Limb (tissue), 2 donors: ENCODE data around the gene DRC3.
"Not testable (repeated sequence)": the region's sequence is repeated elsewhere in the genome, so short reads cannot be mapped to it uniquely, and the experiment has no call there.

Experiments used
- DNase-seq, 2 donors: peaks; one replicate each; pipeline ENCODE4 v3.0.0-alpha.2; 2016; ENCODE audit errors: extremely low spot score in 2 of 2

Gene DRC3

DNA sequence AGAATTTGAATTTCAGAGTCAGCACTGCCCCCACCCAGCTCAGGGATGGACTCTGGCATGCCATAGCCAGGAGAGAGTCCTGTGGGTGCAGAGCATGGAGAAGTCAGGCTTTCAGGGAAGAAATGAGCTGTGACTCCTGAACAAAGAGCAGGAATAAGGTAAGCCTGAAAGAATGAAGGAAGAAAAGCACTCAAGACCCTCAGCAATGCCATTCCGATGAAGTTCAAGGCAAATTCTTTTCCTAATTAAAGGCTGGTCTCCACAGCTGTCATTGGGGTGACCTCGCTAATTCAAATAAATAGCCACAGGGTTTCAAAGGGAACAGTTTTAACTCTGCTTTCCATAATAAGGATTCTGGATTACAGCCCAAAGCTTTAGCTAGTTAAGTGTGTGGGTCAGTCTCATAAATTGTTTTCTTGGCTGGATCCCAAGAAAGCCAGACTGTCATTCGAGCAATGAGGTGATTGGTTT lies 32.2 kb upstream of the DRC3 start:
- peak in 1 of 2 donors; percentile 45 for DNase-seq

DNA sequence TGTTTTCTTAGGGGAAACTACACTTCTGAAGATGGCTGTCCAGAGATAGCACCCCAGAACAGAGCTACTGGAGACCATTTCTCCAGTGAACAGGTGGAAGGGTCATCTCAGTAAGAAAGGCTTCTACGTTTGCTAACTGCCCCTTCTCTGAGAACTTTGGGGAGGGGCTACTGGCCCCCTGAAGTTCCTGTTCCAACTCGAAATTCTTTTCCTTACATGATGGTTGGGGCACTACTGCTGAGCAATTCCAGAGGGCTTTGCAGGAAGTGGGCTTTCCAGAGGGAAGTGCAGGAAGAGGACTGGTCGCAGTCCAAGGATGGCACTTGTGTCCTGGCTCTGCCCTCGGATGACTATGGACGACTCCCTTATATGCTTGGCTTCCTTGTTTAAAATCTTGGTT lies 31.6 kb upstream of the DRC3 start:
- DNase-seq = no peak

DNA sequence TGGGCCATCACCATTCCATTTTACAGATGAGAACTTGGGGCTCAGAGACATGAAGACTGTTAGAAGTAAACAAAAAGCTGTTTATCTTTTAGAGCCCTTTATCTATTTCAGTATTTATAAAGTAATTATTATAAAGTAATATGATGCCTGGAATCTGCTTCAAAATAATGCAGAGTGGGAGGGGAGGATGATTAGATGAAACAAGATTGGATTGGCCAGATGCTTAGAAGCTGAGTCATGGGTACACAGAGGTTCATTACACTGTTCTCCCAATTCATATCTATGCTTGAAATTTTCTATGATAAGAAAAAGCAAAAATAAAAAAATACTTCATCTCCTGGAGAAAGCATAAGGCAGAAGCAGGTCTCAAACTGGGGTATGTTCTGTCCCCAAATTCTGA lies 29.8 kb upstream of the DRC3 start:
- DNase-seq = no peak

DNA sequence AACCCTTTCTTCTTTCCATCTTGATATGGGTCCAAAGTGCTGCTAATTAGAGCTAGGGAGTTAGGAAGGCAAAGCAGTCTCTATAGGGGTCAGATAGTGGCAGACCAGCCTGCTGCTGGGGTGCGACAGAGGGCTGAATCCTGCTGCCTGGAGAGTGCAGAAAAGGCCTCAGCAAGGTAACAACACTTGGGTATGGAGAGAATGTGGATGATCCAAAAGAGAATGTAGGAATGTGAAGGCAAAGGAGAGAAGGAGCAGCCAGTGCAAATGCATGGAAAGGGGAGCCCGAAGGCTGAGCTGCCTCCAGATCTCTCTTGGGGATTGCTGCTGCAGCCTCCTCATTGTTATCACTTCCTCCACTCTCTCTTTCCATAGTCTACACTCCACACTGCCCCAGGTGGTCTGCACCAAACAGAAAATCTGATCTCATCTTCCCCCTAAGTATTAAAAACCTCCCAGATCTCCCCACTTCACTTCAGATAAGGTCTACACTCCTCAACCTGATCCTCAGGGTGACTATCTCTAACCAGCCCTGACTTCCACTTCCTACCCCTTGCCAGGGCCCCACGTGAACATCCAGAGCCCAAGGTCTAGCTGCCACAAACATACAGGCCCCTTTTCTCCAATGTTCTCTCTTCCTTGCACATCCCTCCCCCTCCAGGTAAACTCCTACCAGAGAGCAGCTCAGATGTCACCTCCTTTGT lies 29.2 kb upstream of the DRC3 start:
- DNase-seq = no peak

DNA sequence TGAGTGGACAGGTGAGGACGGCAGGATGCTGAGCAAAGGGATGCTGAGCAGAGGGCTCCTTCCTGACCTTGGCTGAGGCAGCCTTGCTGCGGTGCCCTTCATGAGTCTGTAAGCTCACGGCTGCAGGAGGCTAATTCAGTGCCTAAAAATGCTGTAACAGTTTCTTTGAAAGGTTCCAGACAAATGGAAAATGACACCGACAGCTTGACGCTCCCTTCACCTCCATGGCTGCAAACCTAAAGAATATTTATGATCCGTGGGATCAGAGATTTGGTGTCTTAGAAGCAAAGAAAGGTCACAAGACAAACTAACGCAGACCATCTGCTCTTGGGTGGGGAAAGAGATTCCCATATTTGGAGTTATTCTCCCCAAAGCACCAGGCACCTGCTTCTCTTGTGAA lies 28.4 kb upstream of the DRC3 start:
- no peak for DNase-seq

DNA sequence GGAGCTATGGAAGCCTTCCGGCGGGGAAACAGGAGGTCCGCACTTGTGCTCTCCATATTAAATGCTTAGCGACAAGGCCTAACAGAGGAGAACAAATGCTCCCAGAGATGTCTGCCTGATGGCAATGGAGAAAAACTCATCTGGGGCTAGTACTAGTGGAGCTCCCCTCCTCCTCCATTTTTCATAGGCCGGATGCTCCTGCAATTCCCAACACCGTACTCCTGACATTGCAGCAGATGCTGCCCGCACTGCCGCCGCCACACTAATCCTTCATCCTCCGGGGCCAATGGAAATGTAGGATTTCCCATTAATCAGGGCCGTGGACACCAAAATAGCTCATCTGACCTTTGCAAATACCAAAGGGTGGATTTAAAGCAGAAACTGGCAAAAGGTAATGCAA lies 27.9 kb upstream of the DRC3 start:
- peak in 1 of 2 donors; percentile 43 for DNase-seq

DNA sequence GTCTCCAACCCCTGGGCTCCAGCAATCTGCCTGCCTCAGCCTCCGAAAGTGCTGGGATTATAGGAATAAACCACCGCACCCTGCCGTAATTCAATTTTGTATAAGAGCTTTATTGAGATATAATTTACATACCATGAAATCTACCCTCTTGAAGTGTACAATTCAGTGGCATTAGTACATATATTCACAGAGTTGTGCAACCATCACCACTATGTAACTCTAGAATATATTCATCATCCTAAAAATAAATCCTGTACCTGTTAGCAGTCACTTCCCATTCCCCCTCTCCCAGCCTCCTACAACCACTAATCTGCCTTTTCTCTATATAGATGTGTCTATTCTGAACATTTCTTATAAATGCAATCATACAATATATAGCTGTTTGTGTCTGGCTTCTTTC lies 26.6 kb upstream of the DRC3 start:
- no peak for DNase-seq

DNA sequence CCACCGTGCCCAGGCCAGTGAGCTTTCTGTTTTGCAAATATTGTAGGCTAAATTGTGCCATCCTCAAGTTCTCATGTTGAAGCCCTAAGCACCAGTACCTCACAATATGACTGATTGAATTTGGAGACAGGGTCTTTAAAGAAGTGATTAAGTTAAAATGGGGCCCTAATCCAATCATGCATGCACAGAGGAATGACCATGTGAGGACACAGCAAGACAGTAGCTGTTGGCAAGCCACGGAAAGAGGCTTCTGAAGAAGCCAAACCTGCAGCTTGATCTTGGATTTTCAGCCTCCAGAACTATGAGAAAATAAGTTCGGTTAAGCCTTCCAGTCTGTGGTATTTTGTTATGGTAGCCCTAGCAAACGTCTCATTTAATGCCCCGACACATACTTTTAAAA lies 25.4 kb upstream of the DRC3 start:
- DNase-seq = no peak

DNA sequence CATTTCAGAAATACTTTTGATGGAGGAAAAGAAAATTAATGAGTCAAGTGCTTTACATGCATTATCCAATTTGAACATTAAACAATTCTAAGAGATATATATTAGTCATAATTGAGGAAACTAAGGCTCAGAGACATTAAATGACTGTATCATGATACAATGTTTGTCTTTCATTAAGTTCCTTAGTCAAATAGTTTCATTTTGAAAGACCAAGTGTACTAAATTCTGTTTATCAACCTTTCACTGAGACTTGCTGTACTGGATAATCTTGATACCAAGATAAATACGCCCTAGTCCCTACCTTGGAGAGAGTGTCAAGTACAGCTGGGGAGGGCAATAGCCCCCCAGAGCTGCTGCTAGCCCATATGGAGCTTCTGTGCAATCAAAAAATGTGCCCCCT lies 24.7 kb upstream of the DRC3 start:
- DNase-seq = no peak

DNA sequence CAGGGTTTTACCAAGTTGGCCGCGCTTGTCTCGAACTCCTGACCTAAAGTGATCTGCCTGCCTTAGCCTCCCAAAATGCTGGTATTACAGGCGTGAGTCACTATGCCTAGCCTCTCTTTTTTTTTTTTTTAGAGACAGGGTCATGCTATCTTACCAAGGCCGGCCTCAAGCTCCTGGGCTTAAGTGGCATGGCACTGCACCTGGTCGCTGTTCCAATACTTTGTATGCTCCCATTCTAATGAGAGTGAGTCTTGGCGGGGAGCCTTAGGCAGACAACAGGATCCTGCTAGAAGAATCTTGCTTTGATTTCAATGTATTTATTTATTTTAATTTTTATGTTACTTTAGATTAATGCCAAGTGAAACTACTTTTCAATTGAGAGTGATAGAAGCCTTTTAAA lies 22.3 kb upstream of the DRC3 start:
- no peak for DNase-seq

DNA sequence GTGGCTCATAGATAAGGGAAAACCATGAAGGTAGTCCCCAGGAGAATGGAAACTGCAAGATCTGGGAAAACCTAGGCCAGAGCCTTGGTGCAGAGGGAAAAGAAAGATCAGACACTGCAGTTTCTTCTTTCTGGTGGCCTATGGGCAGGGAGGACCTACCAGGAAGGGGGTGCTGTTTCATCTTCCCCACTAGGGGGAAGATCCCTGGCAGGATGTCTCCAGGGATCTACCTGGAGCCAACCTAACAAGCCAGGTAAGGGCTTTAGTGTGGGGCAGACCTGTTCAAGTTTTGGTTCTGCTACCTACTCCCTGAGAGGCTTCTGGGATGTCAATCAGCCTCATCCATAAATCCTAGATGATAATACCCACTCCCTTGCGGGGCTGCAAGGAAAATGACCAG lies 21.9 kb upstream of the DRC3 start:
- no peak for DNase-seq

DNA sequence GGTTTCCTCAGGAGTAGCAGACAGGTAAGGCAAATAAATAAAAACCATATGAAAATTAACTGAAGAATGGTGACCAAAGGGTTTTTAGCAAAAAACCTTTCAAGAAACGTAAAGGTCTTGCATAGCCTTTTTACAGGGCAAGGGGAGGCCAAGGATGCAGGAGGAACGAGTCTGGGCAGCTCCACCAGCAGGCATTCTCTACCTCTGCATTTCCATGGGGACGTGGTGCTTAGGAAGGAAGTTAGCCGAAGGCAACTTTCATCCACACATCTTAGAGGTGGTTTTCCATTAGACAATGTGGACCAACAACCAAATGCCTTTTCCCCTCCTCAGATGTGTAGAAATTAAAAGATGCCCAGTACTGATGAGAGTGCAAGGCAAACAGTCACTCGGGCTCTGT lies 21.1 kb upstream of the DRC3 start:
- no peak for DNase-seq

DNA sequence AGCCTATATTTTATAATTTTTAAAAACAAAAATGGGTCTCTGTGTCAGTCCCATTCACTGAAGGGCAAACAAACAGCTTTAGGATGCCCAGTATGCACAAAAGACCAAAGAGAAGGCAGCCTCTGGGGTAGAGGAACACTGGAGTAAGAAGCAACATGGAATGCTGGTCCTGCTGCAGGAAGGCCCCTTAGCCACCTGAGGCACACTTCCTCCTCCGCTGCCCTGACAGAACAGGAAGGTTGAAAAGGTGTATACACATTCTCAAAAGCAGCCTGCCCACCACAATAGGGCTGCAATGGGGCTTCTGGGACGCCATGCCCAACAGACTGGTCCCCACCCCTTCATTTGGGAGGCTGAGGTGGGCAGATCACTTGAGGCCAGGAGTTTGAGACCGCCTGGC lies 20.0 kb upstream of the DRC3 start:
- no peak for DNase-seq

DNA sequence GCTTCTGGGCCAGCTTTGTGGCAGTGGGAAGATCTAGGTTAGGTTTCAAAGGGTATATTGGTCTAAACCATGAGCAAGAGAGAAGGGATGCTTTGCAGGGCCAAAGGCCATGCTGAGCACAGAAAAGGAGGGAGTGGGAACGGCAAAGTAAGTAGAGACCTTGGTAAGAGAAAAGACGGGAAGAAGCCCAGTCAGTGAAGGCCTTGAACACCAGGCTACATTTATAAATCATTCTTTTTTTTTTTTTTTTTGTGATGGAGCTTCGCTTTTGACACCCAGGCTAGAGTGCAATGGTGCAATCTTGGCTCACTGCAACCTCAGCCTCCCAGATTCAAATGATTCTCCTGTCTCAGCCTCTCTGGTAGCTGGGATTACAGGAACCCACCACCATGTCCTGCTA lies 18.6 kb upstream of the DRC3 start:
- no peak for DNase-seq

DNA sequence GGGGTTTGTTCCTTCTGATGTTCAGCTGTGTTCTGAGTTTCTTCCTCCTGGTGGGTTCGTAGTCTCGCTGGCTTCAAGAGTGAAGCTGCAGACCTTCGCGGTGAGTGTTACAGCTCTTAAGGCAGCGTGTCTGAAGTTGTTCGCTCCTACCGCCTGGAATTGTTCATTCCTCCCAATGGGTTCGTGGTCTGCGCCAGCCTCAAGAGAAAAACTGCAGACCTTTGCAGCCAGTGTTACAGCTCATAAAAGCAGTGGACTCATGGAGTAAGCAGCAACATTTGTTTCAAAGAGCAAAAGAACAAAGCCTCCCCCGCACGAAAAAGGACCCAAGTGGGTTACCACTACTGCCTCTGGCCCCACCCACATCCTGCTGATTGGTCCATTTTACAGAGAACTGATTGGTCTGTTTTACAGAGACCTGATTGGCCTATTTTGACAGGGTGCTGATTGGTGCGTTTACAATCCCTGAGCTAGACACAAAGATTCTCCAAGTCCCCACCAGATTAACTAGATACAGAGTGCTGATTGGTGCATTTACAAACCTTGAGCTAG lies 16.8 kb upstream of the DRC3 start:
- DNase-seq = not testable (repeated sequence)

DNA sequence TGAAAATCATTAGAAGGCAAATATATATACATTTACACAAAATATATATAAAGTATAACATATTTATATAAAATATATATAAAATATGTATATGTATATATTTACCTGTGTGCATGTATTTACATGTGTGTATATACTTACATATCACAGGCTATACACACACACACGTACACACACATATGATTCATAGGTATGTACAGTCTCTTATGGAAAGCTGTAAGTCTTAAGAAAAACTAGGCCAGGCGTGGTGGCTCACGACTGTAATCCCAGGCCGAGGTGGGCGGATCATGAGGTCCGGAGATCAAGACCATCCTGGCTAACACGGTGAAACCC lies 15.1 kb upstream of the DRC3 start:
- DNase-seq = no peak

DNA sequence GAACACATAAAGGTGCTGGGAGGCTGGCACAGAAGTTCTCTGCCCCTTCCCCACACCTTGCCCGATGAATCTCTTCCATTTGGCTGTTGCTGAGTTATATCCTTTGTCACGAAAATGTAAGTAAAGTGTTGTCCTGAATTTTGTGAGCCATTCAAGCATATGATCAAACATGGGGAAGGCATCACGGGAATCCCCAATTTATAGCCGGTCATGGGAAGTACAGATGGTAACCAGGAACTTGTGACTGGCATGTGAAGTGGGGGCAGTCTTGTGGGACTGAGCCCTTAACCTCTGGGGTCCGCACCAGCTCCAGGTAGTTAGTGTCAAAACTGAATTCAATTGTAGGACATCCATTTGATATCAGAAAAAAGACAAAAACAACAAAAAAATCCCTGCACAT lies 13.7 kb upstream of the DRC3 start:
- DNase-seq = no peak

DNA sequence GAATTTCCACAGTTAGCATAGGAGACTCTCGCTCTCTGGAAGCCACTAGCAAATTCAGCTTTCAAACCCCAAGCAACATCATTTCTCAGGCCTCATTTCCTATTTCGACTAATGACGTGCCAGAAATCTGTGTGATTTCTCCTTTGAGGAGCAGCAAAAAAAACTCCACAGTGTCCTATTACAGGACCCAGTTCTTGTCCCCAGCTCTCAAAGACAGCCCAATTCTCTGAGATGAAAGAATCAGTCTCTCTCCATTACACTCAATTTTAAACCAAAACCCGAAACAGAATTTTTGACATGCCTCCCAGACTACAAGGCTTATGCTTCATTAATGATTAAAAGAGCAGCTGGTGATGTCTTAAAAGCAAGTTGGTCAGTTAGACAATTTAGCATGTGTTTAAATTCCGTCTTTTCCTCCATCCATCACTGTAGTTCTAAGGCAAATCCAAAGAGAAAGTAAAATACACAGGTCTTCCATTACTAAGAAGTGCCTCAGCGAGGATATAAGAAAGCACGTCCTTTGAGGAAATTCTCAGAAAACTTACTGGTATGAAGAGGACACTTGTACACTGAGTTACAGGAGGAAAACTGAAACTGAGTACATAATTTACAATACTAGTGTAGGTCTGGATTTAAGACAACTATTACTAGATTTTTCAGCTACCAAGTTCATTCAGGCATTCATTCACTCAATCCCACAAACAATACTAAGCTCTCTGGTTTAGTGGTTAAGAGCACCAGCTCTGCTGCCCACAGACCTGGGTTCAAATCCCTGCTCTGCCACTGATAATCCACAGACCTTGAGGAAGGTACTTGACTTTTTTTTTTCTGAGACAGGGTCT lies 12.9 kb upstream of the DRC3 start:
- peak in 1 of 2 donors; percentile 43 for DNase-seq

DNA sequence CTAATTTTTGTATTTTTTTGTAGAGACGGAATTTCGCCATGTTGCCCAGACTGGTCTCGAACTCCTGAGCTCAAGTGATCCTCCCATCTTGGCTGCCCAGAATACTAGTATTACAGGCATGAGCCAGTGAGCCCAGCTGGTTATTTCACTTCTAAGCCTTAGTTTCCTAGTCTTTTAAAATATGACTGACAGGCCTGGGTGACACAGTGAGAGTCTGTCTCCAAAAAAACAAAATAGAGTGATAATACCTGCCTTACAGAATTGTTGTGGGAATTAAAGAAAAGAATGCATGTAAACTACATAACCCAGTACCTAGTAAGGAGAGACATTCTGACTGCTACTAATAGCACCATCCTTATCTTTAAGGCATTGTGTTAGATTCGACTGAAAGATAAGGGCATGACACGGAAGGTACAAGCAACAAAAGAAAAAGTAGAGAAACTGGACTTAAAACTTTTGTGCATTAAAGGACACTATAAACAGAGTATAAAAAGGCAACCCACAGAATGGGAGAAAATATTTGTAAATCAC lies 12.1 kb upstream of the DRC3 start:
- no peak for DNase-seq

DNA sequence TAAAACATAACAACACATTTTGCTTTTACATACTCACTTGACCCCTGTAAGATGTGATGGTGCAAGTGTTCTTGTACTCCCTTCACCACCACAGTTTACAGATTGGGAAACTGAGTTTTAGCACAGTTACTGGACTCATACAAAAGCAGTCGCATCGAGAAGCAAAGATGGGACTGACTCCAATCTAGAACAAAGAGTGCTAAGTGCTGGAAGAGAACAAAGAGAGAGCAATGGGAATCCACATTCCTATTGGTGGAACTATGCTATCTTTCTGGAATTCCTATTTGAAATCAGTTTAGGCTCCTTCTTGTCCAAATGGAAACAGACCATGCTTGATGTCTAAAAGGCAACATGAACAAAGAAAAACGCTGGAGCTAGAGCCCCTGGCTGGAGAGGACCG lies 9.6 kb upstream of the DRC3 start:
- DNase-seq = no peak

DNA sequence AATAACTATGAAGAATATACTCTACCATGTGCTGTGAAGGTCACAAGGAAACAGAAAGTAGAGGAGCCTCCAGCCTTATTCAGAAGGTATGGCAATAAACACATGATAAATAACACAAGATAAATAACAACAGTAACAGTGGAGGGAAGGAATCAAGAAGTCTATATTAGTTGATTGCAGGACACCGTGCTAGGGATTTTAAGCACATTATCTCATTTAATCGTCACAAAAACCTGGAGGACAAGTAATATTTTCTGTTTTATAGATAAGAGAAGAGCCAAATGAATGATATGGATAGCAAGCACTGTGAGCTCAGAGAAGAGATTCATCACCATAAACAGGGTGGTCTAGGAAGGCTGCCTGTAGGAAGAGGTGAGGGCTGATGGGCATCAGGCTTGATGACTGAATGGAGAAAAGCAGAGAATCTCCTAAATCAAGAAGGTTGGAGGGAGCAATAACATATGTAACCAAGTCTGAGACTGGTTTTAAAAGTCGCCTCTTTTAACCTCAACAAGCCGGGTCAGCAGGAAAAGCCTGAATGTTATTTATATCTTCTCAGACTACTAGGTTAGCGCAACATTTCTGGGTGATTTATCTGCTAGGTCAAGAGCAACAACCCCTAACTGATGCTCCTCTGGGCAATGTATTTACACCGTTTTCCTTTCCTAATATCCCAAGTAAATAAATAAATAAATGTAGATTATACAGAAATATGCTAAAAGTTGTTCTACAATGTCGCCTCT lies 8.8 kb upstream of the DRC3 start:
- no peak for DNase-seq

DNA sequence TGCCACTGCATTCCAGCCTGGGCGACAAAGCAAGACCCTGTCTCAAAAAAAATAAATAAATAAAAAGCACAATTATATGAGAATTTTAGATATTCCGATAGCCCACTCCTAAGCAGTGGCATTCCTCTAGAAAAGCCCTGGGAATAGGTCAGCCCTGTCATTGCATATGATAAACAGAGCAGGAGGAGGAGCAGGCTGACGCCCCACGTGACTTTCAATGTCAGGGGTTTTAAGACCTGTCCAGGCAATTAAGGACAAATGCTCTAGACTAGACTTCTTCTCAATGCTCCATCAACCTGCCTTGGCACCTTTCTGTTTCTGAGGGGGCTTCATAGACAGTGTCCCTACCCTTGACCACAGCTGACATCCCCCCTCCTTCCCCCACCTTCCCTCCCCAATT lies 8.0 kb upstream of the DRC3 start:
- no peak for DNase-seq
